GM21360 (cell line): Measurements from ENCODE around the gene MPP1.
"Not testable (repeated sequence)": the region's sequence is repeated elsewhere in the genome, so short reads cannot be mapped to it uniquely, and the experiment has no call there.

Source experiments
- ATAC-seq: cut with Tn5 transposase; IDR thresholded peaks from one replicate; pipeline ENCODE4 v1.9.1; 2021; ENCODE audit warnings: mild to moderate bottlenecking, moderate library complexity; ENCODE audit not compliant: unreplicated experiment

MPP1 gene

DNA sequence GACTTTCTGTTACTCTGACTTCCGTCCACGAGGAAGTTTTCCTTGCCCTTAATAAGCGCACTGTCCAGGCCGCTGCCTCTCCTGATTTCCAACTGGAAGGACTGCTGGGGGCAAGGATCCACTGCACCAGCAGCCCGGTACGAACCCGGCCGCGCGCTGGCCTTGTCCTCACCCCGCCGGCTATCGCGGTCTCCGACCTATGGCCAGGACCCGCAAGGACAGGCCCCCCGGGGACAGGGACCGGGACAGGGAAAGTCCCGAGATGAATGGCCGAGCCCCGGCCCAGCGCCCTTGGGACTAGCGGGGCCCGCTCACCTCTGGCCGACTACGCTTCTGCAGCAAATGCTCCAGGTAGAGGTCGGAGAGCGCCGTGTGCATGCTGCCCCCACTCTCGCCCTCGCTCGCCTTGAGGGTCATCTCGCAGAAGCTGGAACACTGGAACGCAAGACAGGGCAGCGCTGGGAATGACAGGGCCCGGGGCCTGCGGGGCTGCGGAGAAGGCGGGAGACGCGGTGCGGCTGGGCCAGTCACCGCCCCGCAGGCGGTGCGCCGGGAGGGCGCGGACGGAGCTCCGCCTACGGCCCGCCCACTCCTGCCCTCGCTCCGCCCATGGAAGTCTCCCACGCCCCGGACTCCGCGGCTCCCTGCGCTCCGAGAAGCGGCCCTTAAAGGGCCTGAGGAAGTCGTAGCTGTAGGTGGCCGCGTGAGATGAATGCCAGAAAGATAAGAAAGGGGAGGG, at the start of gene MPP1:
Gene MPP1, minus strand, starts transcription at position 529 of the 739 bp plus-strand sequence. Its CDS starts 112 bp downstream, at position 417.
- ATAC-seq: peak; percentile 85

DNA sequence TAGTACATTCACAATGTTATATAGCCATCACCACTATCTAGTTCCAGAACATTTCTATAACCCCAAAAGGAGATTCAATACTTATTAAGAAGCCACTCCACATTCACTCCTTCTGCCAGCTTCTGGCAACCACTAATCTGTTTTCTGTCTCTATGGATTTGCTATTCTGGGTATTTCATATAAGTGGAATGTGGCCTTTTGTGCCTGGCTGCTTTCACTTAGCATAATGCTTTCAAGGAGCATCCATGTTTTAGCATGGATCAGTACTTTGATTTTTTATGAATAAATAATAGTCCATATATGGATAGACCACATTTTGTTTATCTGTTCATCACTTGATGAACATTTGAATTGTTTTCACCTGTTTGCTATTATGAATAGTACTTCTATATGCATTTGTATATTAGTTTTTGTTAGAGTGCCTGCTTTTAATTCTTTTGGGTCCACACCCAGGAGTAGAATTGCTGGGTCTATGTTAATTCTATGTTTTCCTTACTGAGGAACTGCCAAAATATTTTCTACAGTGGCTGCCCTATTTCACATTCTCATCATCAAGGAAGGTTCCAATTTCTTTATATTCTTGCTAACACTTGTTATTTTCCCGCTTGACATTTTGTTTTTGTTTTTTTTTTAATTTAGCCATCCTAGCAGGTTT, 45.8 kb upstream of the MPP1 start:
- ATAC-seq: no peak

DNA sequence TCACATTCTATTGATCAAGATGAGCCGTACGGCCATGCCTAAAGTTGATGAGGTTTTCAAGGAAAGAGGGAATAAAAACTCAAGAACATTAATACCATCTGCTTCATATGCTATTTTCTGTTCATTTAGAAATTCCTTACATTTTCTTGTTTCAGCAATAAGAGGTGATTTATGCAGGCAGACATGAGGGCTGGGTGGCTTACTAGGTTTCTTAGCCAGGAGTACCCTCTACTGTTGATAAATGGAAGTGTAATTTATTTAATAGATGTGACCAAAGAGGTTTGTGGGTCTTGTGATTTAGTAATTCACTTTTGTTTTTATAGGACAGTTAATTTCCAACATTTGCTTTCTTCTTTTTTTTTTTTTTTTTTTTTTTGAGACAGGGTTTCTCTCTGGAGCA, 35.6 kb upstream of the MPP1 start:
- ATAC-seq: no peak

DNA sequence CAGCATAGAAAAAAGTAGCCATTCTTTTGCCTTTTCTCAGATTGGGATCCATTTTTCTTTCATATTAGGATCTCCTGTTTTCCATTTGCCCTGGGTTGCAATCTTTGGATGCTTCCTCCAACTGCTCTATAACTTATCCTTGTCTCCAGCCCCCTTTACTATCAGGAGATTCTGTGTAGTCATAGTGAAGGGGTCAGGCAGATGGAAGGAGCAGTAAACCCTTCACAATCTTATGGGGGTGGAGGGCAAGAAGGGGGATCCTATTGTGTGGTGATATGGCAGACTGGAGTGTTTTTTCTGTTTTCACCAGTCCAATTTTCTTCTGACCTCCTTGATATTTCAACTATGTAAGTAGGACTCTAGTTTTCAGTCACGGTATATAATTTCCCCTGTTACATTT, 30.9 kb upstream of the MPP1 start:
- ATAC-seq: no peak

DNA sequence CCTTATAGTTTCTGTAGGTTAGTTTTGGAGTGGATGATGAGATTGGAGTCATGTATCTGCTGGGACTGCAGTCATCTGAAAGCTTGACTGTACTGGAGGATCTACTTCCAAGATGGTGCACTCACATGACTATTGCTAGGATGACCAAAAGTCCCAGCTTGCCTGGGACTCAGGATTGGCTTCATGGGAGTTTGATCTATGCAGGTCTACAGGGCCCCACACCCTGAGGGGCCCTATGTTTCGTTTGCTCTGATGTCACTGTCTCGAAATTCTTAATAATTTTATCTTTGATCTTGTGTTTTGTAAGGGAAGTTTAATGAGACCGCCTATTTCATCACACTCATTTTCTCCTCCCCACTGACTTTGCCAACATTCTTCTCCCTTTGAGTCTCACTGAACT, 29.3 kb upstream of the MPP1 start, which contains the start of gene SMIM9:
Gene SMIM9, minus strand, starts transcription at position 101 of the 400 bp plus-strand sequence. CDS start 3,806 bp downstream, outside the sequence.
- no peak for ATAC-seq

DNA sequence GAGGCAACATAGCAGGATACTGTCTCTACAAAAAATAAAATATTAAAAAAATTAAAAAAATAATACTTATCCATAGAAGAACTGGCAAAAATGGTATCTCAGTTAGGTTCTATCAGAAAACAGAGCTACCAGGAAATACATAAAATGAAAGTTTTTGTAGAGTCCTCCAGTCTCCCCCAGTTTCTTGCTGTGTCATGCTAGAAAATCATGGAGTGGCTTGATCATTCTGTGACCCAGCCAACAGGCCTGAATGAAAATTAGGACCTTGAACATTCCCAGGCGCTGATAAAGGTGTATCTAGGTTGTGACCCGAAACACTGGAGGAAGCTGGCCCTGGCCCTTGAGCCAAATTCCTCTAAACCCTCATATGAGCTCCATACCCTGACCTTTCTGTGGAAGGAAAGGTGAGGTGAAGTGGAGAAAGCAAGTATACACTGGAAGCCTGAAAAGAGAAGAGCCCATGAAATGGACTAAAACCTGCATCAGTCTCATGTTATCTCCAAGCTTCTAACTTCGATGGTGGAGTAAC, 28.5 kb upstream of the MPP1 start:
- no peak for ATAC-seq

DNA sequence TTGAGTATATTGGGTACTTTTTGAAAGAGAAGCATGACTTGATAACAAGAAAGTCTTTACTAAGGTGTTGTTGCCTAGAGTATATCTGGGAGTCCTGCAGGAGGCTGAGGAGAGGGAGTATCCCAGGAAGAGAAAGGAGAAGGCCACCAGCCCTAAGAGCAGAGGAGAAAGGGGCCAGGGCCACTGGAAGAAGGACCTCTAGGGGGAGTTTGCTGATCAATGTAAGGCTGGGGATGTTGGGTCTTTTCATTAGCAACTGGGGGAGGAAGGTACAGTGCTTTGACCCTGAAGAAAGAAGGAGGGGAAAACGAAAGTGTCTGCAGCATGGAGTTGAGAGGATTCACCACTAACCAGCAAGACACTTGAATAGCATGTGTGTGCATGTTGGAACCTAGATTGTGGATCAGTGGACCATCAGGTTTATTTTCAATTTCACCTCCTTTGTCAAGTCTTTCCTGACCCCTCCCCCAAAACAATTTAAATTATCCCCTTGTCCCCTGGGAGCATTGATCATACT, 24.7 kb upstream of the MPP1 start:
- no peak for ATAC-seq

DNA sequence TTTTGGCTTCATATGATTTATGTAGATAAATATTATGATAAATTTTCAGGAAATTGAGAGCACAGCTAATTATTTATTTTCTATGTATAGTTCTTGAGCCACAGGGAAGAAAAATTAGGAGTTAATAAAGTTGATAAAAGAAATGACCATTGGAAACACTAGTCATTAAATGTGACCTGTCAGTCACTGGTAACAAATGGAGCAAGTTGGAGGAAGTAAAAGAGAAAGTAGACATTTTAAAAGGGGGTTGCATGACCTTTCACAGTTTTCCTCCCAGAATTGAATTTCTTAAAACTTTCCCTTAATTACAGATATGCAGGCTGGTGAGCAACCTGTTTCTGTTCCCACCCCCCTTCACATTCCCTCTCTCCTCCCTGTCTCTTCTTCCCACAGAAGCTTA, 23.8 kb upstream of the MPP1 start:
- ATAC-seq: no peak

DNA sequence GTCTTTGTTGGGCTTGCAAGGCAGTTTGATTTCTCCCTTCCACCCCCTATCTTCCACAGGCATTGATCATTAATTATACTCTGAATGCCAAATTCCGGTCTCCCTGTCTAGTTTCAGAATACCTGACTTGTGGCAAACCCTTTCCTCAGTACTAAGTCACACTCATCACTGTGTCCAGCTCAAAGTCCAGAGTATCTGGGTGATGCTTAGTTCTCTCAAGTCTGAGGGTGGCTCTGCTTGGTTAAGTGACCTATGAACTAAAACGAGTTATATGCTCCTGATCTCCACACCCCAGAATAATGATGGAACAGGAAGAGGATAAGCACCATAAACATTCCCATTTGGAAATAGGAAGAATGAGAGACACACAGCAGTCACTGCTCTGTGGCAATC, 22.7 kb upstream of the MPP1 start:
- no peak for ATAC-seq

DNA sequence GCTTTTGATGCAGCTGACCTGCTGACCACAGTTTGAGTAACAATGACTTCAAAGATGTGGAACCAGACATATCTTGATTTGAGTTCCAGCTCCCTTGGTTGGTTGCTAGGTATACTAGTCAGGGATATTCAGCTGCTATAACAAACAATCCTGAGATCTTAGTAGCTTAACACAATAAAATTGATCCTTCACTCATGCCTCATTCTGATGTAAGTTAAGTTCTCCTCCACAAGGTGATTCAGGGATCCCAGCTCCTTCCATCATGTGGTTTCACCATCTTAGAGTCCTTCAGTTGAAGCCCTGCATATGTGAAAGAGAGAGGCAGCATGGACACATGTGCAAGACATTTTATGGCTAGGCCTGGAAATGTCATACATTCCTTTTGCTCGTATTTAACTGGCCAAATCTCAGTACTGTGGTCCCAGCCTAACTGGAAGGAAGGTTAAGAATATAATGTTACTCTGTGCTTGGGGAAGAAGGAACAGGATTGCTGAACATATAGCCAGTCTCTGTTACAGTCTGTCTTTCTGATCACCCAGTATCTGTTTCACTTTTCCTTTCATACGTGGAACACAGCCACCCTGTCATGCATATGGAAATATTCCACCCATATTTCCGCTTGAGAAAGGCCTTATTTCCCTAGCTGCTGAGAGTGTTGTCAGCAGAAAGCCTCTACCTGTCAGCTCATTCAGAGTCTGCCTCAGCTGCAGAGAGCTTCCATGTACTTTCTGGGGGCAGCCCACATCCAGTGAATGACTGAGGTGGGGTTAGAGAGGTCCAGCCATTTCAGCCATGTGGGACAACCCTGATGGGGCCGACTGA, 22.1 kb upstream of the MPP1 start:
- ATAC-seq: peak; percentile 69

DNA sequence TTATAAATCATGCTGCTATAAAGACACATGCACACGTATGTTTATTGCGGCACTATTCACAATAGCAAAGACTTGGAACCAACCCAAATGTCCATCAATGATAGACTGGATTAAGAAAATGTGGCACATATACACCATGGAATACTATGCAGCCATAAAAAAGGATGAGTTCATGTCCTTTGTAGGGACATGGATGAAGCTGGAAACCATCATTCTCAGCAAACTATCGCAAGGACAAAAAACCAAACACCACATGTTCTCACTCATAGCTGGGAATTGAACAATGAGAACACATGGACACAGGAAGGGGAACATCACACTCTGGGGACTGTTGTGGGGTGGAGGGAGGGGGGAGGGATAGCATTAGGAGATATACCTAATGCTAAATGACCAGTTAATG, 20.3 kb upstream of the MPP1 start:
- not testable (repeated sequence) for ATAC-seq

DNA sequence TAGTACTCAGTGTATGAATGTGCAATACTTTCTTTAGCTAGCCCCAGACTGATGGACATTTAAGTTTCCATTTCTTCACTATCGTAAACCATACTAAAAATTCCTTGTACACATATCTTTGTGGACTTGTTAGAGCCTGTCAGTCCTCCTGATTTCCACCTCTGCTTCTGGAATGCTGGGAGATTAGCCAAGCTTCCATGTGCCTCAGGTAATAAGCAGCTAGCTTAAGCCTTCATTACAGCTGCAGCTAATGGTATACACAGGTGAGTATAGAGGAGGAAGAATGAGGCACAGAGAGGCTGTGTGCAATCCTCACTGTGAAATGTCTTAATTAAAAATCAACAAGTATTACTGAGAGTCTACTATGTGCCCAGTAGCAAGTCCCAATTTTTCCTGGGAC, 19.4 kb upstream of the MPP1 start:
- no peak for ATAC-seq

DNA sequence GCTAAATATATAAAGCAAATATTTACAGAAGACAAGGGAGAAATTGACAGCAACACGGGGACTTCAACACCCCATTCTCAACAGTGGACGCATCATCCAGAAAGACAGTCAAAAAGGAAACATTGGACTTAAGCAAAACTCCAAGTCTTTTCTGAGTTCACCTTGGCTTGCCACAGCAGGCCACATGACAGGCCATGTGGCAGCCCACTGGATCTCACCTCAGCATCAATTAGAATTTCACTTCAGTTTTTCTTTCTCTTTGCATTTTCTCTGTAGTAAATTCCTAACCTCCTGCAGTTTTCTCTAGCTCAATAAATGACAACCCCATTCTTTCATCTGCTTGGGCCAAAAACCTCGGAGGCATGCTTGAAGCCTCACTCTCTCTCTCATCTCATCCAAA, 16.7 kb upstream of the MPP1 start:
- no peak for ATAC-seq

DNA sequence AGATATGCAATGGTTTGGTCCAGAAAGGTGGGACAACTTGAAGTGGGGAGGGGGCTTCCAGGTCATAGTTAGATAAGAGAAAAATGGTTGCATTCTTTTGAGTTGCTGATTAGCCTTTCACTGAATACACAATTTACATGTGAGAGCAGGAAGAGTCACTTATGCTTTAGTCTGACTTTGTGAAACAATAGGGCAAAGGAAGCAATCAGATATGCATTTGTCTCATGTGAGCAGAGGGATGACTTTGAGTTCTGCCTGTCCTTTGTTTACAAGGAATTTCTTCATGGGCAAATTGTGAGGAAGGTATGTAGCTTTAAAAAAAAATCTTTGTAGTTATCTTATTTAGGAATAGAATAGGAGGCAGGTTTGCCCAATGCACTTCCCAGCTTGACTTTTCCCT, 16.2 kb upstream of the MPP1 start:
- no peak for ATAC-seq

DNA sequence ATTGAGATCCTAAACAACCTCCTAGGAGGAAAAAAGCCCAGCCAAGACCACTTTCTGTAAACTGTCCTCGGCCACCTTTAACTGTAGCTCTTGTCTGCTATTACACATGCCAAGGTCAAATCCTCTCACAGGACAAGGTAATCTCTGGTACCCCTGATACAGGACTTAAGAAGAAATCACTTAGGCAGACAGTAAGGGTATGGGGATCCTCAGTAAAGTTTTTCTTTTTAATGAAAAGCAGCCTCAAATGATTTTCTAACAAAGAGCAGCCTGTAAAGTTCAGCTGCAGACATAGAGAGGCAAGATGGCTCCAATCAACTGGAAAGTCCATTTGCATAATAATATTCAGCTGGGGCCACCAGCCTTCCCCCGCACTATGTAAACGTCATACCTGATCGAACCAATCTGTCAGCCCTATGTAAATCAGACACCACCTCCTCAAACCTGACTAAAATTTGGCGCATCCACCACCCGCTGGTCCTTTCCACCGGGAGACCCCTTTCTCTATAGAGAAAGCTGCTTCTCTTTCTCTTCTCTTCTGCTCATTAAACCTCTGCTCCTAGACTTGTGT, 14.6 kb upstream of the MPP1 start:
- no peak for ATAC-seq

DNA sequence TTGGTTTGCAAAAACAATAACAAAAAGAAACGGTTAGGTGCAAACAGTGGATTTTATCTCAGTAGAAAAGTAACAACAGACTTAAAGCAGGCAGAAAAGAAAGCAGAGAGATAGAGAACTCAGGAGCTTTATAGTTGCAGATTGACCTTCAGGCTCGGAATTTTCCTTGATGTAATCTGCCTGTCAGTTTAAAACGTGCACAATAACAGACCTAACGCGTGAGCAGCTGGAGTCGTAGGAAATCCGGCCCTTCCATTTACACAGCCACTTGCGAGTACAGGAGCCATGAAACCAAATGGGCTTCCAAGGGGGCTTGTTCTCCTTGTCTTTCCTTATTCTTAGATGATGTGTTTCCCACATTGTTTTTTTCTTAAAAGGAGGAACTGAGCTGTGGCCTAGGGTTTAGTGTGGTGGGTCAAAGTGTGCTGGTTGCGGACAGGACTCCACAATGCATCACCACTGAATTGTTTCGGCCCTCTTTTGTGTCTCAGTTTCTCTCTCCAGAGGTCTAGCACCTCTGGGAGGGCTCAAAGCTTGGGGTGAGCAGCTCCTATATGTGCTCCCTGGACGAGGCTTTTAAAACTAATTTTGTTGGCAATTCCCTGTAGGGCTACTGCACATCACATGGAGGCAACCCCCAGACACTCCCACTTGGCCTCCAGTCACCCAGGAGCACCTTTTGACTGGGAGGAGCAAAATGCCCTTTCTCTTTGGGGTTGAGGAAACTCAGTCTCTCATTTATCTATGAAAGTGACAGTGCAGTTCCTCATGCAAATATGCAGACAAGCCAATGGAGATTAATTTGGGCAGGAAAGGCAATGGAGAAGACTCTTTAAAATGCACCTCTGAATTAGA, 13.9 kb upstream of the MPP1 start:
- ATAC-seq: no peak

DNA sequence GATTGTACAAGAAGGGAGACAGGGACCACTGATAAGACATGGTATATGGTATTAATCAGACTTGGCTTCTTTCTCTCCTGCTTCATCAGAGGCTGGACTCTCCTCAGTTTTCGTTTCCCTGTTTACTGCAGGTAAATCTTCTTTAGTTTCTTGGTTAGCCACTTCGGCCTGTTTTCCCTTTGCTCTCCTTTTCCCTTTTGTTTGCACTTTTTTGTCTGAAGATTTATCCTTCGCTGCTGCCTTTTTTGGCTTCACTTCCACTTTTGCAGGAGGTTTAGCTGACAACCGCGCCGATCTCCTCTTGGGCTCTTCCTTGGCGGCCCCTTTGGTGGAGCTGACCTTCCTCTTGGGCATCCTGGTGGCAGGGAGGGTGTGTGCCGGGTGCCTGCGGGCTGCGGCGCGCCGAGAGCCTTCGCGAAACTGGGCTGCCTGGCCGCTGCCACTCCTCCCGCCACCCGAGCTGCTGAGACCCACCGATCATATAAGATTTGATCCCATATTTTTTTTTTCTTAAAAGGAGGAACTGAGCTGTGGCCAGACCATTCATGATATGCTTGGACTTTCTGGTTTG, 11.8 kb upstream of the MPP1 start:
- not testable (repeated sequence) for ATAC-seq

DNA sequence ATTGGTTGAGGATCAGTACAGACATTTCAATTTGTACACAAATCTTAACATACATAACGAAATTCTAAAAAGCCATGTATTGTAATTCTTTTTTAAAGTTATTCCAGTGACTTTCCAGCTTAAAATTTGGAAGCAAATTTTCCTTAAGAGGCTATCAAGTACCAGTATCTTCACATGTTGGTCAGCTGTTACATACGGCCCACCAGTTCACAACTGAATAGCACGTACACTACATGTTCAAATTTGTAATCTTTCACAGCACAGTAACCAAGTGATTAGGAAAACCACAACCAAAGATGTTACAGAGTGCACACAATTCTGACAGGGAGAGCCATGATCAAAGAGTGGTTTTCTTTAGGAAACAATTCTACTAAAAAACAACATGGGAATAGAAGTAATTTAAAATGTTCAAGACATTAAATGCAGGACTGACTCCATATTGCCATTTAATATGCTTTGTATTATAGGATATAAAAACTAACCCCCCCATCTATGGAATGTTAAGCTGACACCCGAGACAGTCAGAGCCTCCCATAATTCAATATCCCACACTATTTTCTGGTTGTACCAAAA, 11.1 kb upstream of the MPP1 start:
- not testable (repeated sequence) for ATAC-seq

DNA sequence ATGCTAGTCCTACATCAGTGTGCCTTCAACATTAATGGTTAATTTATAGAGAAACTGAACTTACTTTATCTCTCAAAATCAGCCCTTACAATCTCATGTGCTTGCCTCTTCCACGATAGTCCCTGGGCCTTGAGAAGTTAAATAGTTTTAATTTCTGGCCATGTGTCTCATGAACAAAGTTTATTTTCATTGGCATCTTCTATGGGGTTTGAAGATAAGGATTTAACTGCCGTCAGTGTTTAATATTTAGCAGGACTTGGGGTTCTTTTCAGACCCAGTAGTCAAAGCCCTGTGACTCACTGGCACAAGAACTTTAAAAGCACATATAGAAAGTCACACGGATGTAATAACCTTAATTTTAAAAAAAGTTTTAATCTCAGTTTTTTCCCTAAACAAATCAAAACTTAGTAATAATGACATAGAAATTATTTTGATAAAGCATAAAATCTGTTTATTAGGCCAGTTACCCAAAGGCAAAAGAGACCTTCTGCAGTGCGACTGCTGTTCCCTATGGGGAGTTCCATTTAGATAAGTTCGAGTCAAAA, 10.1 kb upstream of the MPP1 start:
- ATAC-seq: no peak
